ENCODE data around the gene ZNF346. TPM values are rescaled to one million over a fixed set of nuclear protein-coding genes. Genes with fewer than 3 reads are reported as not detected.
A peak's percentile ranks its signal among the peaks of the same experiment; 100 is the strongest.

The ZNF346 gene
- total and polyA plus RNA-seq, 2 donors from 2014 or later, result 9.5 to 19.2 TPM

DNA sequence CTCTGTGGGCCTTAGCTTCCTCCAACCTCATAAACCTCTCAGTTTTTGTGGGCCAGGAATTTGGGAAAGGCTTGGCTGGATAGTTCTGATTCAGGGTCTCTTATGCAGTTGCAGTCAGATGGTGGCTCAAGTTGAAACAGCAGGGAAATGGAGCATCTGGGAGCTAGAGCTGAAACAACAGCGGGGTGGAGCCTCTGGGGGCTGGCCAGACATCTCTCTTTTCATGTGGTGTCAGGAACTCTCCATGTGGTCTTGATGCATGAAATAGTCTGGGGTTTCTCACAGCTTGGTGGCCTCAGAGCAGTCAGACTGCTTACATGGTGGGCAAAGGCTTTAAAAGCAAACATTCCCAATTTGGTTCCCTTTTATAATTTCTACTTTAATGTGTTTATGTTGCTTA lies 13.5 kb downstream of the ZNF346 start:
- peak in 3 of 5 donors; percentile 13 to 74 (median 25) for DNase-seq
- Histone ChIP-seq H3K27me3 (ENCODE audit: control insufficient read depth, insufficient read depth, low read length) (no peaks in the 10 kb centered on the region), H3K9ac (ENCODE audit: low read length in 3 of 3) (no peak overlapping the region), H3K27ac (ENCODE audit: low read depth in 2 of 2, low read length in 2 of 2) (no peak overlapping the region), H3K4me3 (ENCODE audit: low read length in 3 of 3) (no peak overlapping the region), H3K36me3 (ENCODE audit: control insufficient read depth in 2 of 3, insufficient read depth in 3 of 3, low read length in 3 of 3) (peaks cover 0 to 2% (median 2%) of the 10 kb centered on the region in 3 donors), H3K4me1 (ENCODE audit: control insufficient read depth in 2 of 3, insufficient read depth in 2 of 3, low read depth in 1 of 3, low read length in 3 of 3) (peaks cover 0 to 2% (median 0%) of the 10 kb centered on the region in 3 donors), H3K9me3 (ENCODE audit: control insufficient read depth in 2 of 3, insufficient read depth in 1 of 3, low read length in 3 of 3) (peaks cover 0 to 3% (median 0%) of the 10 kb centered on the region in 3 donors)
- TF ChIP-seq, protein P1, sequence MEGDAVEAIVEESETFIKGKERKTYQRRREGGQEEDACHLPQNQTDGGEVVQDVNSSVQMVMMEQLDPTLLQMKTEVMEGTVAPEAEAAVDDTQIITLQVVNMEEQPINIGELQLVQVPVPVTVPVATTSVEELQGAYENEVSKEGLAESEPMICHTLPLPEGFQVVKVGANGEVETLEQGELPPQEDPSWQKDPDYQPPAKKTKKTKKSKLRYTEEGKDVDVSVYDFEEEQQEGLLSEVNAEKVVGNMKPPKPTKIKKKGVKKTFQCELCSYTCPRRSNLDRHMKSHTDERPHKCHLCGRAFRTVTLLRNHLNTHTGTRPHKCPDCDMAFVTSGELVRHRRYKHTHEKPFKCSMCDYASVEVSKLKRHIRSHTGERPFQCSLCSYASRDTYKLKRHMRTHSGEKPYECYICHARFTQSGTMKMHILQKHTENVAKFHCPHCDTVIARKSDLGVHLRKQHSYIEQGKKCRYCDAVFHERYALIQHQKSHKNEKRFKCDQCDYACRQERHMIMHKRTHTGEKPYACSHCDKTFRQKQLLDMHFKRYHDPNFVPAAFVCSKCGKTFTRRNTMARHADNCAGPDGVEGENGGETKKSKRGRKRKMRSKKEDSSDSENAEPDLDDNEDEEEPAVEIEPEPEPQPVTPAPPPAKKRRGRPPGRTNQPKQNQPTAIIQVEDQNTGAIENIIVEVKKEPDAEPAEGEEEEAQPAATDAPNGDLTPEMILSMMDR (IDR thresholded peaks at IDR 0.05; ENCODE audit: borderline replicate concordance, extremely low read depth, insufficient read depth), result no peak
- intact Hi-C loops (cut with DNase I), result no loop called here
- FAIRE-seq, result no peak

DNA sequence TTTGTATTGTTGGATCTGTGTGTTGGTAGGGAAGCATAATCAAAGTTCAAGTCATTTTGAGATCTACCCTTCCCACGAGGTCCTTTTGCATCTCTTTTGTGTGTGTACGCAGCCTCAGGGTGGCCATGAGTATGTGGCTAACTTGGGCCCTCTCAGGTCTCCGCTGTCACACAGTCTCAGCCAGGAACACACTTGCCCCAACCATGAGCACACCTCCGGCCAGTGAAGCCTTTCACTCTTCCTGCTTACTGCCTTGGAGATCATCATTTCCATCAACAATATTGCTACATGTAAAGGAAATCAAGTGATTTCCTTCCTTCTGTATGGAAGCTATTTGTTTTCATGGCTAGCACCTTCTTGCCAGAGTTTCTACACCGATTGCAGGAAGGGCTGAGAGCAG lies 13.9 kb downstream of the ZNF346 start:
- H3K4me1 ChIP-seq (ENCODE audit: control insufficient read depth in 2 of 3, insufficient read depth in 2 of 3, low read depth in 1 of 3, low read length in 3 of 3), result peaks cover 0 to 2% (median 0%) of the 10 kb centered on the region in 3 donors
- no peak for FAIRE-seq
- TF ChIP-seq, protein P1 (IDR thresholded peaks at IDR 0.05; ENCODE audit: borderline replicate concordance, extremely low read depth, insufficient read depth), result no peak
- DNase-seq, result no peak
- intact Hi-C loops (cut with DNase I), result no loop called here
- H3K36me3 ChIP-seq (ENCODE audit: control insufficient read depth in 2 of 3, insufficient read depth in 3 of 3, low read length in 3 of 3), result peaks cover 2 to 6% (median 3%) of the 10 kb centered on the region in 3 donors
- H3K27ac ChIP-seq (ENCODE audit: low read depth in 2 of 2, low read length in 2 of 2), result no peak overlapping the region
- H3K4me3 ChIP-seq (ENCODE audit: low read length in 3 of 3), result no peak overlapping the region
- no peaks in the 10 kb centered on the region for H3K9me3 ChIP-seq (ENCODE audit: control insufficient read depth in 2 of 3, insufficient read depth in 1 of 3, low read length in 3 of 3)
- no peak overlapping the region for H3K9ac ChIP-seq (ENCODE audit: low read length in 3 of 3)
- no peaks in the 10 kb centered on the region for H3K27me3 ChIP-seq (ENCODE audit: control insufficient read depth, insufficient read depth, low read length)

DNA sequence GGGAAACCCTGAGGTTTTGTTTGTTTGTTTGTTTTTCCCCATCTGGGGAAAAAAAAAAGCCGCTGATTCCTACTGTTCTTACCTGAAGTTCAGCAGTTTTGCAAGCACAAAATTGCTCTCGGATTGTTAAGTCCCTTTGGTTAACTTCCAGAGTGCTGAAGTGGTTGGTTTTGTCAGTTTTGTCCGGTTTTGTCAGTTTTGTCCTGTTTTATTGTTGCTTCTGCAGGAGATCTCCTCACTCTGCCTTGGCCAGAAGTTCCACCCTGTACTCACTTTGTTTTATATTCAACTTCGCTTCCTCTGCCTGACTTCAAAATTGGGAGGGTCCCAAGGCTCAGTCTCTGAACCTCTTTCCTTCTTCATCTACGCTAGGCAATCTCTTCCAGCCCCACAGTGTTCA lies 14.4 kb downstream of the ZNF346 start:
- intact Hi-C loops (cut with DNase I), result no loop called here
- TF ChIP-seq, protein P1 (IDR thresholded peaks at IDR 0.05; ENCODE audit: borderline replicate concordance, extremely low read depth, insufficient read depth), result no peak
- Histone ChIP-seq H3K4me3 (ENCODE audit: low read length in 3 of 3) (no peak overlapping the region), H3K36me3 (ENCODE audit: control insufficient read depth in 2 of 3, insufficient read depth in 3 of 3, low read length in 3 of 3) (peaks cover 2 to 10% (median 3%) of the 10 kb centered on the region in 3 donors), H3K27me3 (ENCODE audit: control insufficient read depth, insufficient read depth, low read length) (no peaks in the 10 kb centered on the region), H3K9ac (ENCODE audit: low read length in 3 of 3) (no peak overlapping the region), H3K27ac (ENCODE audit: low read depth in 2 of 2, low read length in 2 of 2) (no peak overlapping the region), H3K4me1 (ENCODE audit: control insufficient read depth in 2 of 3, insufficient read depth in 2 of 3, low read depth in 1 of 3, low read length in 3 of 3) (peaks cover 0 to 2% (median 0%) of the 10 kb centered on the region in 3 donors), H3K9me3 (ENCODE audit: control insufficient read depth in 2 of 3, insufficient read depth in 1 of 3, low read length in 3 of 3) (no peaks in the 10 kb centered on the region)
- no peak for FAIRE-seq
- no peak for DNase-seq

Data from kidney (tissue), 14 donors.